ENCODE measurements around the gene ASPRV1.
A peak's percentile ranks its signal among the peaks of the same experiment; 100 is the strongest.

ASPRV1 gene

GRCh38 chr2:69939722-69940121 lies 21.7 kb downstream of the ASPRV1 start:
- peaks cover 7% of the 10 kb centered on the region for H3K4me1 ChIP-seq (ENCODE audit: insufficient read depth, poor library complexity, severe bottlenecking)
- no peaks in the 10 kb centered on the region for H3K9me3 ChIP-seq (ENCODE audit: severe bottlenecking)
- H3K27ac ChIP-seq (ENCODE audit: poor library complexity, severe bottlenecking): no peak overlapping the region
- no peak overlapping the region for H3K4me3 ChIP-seq (ENCODE audit: severe bottlenecking)
- no peaks in the 10 kb centered on the region for H3K27me3 ChIP-seq (ENCODE audit: insufficient read depth, poor library complexity, severe bottlenecking)
- DNase-seq (ENCODE audit: low spot score) (no peak), ATAC-seq (ENCODE audit: low read depth) (no peak)
- peaks cover 77% of the 10 kb centered on the region for H3K36me3 ChIP-seq (ENCODE audit: low read depth)
- no peak for TF ChIP-seq CTCF (IDR thresholded peaks at IDR 0.05; ENCODE audit: poor library complexity, severe bottlenecking)

- ATAC-seq (ENCODE audit: low read depth) (no peak), DNase-seq (ENCODE audit: low spot score) (no peak)
- H3K36me3 ChIP-seq (ENCODE audit: low read depth): peaks cover 82% of the 10 kb centered on the region
- H3K4me3 ChIP-seq (ENCODE audit: severe bottlenecking): no peak overlapping the region
- H3K27me3 ChIP-seq (ENCODE audit: insufficient read depth, poor library complexity, severe bottlenecking): no peaks in the 10 kb centered on the region
- TF ChIP-seq CTCF (IDR thresholded peaks at IDR 0.05; ENCODE audit: poor library complexity, severe bottlenecking): no peak
- no peaks in the 10 kb centered on the region for H3K9me3 ChIP-seq (ENCODE audit: severe bottlenecking)
- H3K4me1 ChIP-seq (ENCODE audit: insufficient read depth, poor library complexity, severe bottlenecking): peaks cover 23% of the 10 kb centered on the region
- no peak overlapping the region for H3K27ac ChIP-seq (ENCODE audit: poor library complexity, severe bottlenecking)
These were observed 23.5 kb downstream of the ASPRV1 start for GRCh38 chr2:69937968-69938367.

GRCh38 chr2:69936906-69937305 lies 24.5 kb downstream of the ASPRV1 start:
- TF ChIP-seq CTCF (IDR thresholded peaks at IDR 0.05; ENCODE audit: poor library complexity, severe bottlenecking): no peak
- Histone ChIP-seq H3K27ac (ENCODE audit: poor library complexity, severe bottlenecking) (no peak overlapping the region), H3K9me3 (ENCODE audit: severe bottlenecking) (no peaks in the 10 kb centered on the region), H3K4me1 (ENCODE audit: insufficient read depth, poor library complexity, severe bottlenecking) (peaks cover 29% of the 10 kb centered on the region), H3K36me3 (ENCODE audit: low read depth) (peaks cover 74% of the 10 kb centered on the region), H3K27me3 (ENCODE audit: insufficient read depth, poor library complexity, severe bottlenecking) (no peaks in the 10 kb centered on the region), H3K4me3 (ENCODE audit: severe bottlenecking) (no peak overlapping the region)
- no peak for DNase-seq (ENCODE audit: low spot score)
- no peak for ATAC-seq (ENCODE audit: low read depth)

GRCh38 chr2:69935011-69935410 lies 26.4 kb downstream of the ASPRV1 start:
- peak overlapping the region; percentile 78 for H3K27ac ChIP-seq (ENCODE audit: poor library complexity, severe bottlenecking)
- H3K36me3 ChIP-seq (ENCODE audit: low read depth): peaks cover 61% of the 10 kb centered on the region
- ATAC-seq (ENCODE audit: low read depth) (no peak), DNase-seq (ENCODE audit: low spot score) (no peak)
- no peaks in the 10 kb centered on the region for H3K27me3 ChIP-seq (ENCODE audit: insufficient read depth, poor library complexity, severe bottlenecking)
- H3K4me3 ChIP-seq (ENCODE audit: severe bottlenecking): no peak overlapping the region
- no peaks in the 10 kb centered on the region for H3K9me3 ChIP-seq (ENCODE audit: severe bottlenecking)
- peaks cover 32% of the 10 kb centered on the region for H3K4me1 ChIP-seq (ENCODE audit: insufficient read depth, poor library complexity, severe bottlenecking)
- no peak for TF ChIP-seq CTCF (IDR thresholded peaks at IDR 0.05; ENCODE audit: poor library complexity, severe bottlenecking)

- Histone ChIP-seq H3K27ac (ENCODE audit: poor library complexity, severe bottlenecking) (peak overlapping the region; percentile 78), H3K36me3 (ENCODE audit: low read depth) (peaks cover 61% of the 10 kb centered on the region), H3K27me3 (ENCODE audit: insufficient read depth, poor library complexity, severe bottlenecking) (no peaks in the 10 kb centered on the region), H3K4me3 (ENCODE audit: severe bottlenecking) (no peak overlapping the region), H3K4me1 (ENCODE audit: insufficient read depth, poor library complexity, severe bottlenecking) (peaks cover 32% of the 10 kb centered on the region), H3K9me3 (ENCODE audit: severe bottlenecking) (no peaks in the 10 kb centered on the region)
- no peak for ATAC-seq (ENCODE audit: low read depth)
- no peak for TF ChIP-seq CTCF (IDR thresholded peaks at IDR 0.05; ENCODE audit: poor library complexity, severe bottlenecking)
- no peak for DNase-seq (ENCODE audit: low spot score)
These were observed 26.9 kb downstream of the ASPRV1 start for GRCh38 chr2:69934614-69934908.

Data from RWPE2 (cell line).